MM.1S (cell line): Measurements from ENCODE around the gene PTCSC3.

Experiments used
- EZH2phosphoT487 ChIP-seq: fragments of 300-600 bp; sonication (generic); IDR thresholded peaks from 2 replicates; pipeline ENCODE4 v1.6.1; 2018; ENCODE audit warnings: antibody characterized with exemption, low read length
- TF ChIP-seq, protein P1 (sequence below): fragments of 300-600 bp; sonication (generic); IDR thresholded peaks from 2 replicates; pipeline ENCODE4 v1.5.1; 2016; ENCODE audit warnings: antibody characterized with exemption, low read length, mixed read lengths

DNA sequence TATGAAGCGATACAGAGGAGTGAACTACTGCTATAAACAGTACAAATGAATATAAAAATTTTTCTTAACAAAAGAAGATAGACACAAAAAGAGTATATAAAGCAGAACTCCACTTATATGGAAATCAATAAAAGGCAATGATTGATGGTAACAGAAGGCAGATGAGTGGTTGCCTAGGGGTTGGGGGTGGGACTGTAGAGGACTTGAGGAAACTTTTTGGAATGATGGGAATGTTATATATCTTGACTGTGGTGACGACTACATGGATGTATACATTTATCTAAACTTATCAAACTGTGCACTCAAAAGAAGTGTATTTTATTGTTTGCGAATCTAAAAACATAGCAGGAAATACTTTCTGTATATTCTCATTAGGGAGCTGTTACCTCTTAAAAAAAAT lies 89.1 kb downstream of the PTCSC3 start:
- TF ChIP-seq, protein P1, sequence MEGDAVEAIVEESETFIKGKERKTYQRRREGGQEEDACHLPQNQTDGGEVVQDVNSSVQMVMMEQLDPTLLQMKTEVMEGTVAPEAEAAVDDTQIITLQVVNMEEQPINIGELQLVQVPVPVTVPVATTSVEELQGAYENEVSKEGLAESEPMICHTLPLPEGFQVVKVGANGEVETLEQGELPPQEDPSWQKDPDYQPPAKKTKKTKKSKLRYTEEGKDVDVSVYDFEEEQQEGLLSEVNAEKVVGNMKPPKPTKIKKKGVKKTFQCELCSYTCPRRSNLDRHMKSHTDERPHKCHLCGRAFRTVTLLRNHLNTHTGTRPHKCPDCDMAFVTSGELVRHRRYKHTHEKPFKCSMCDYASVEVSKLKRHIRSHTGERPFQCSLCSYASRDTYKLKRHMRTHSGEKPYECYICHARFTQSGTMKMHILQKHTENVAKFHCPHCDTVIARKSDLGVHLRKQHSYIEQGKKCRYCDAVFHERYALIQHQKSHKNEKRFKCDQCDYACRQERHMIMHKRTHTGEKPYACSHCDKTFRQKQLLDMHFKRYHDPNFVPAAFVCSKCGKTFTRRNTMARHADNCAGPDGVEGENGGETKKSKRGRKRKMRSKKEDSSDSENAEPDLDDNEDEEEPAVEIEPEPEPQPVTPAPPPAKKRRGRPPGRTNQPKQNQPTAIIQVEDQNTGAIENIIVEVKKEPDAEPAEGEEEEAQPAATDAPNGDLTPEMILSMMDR = no peak
- TF ChIP-seq EZH2phosphoT487 = no peak
